Amniotic stem cell (primary cell): ENCODE data around the gene ERI3.

Experiments
- DNase-seq: peaks from one replicate; lab custom pipeline; 2025; lab: John Stamatoyannopoulos, UW

Gene ERI3, protein sequence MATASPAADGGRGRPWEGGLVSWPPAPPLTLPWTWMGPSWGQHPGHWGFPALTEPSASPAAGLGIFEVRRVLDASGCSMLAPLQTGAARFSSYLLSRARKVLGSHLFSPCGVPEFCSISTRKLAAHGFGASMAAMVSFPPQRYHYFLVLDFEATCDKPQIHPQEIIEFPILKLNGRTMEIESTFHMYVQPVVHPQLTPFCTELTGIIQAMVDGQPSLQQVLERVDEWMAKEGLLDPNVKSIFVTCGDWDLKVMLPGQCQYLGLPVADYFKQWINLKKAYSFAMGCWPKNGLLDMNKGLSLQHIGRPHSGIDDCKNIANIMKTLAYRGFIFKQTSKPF

GRCh38 chr1:44354840-44355581 lies at the start of gene ERI3:
Gene ERI3, minus strand, starts transcription at chr1:44355257. Its CDS starts 231 bp downstream, at chr1:44355026.
- DNase-seq: peak; percentile 96

- no peak for DNase-seq
Observed at GRCh38 chr1:44401256-44402228, 46.5 kb upstream of the ERI3 start.

DNA sequence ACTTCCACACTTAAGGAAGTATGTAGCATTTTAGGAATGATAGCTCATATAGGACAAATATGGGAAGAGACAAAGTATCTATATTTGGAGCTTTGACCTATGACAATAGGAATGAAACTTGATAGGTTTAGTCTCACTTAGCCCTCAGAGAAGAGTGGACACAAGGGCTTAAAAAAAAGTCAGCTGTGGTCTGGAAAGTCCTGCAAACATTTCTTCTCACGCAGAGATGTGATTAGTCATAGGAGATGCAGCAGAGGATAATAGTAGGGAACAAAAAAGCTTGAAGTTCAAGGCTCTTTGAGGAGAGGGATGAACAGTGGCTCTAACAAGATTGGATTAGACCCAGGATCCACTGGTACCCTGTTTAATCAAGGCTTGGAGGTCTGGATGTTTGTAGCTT lies 35.2 kb upstream of the ERI3 start:
- peak; percentile 85 for DNase-seq

- DNase-seq: no peak
Observed at GRCh38 chr1:44389437-44389836, 34.4 kb upstream of the ERI3 start.

- no peak for DNase-seq
Observed at GRCh38 chr1:44388551-44388950, 33.5 kb upstream of the ERI3 start.

- DNase-seq: no peak
Observed at GRCh38 chr1:44380666-44381177, 25.7 kb upstream of the ERI3 start.

DNA sequence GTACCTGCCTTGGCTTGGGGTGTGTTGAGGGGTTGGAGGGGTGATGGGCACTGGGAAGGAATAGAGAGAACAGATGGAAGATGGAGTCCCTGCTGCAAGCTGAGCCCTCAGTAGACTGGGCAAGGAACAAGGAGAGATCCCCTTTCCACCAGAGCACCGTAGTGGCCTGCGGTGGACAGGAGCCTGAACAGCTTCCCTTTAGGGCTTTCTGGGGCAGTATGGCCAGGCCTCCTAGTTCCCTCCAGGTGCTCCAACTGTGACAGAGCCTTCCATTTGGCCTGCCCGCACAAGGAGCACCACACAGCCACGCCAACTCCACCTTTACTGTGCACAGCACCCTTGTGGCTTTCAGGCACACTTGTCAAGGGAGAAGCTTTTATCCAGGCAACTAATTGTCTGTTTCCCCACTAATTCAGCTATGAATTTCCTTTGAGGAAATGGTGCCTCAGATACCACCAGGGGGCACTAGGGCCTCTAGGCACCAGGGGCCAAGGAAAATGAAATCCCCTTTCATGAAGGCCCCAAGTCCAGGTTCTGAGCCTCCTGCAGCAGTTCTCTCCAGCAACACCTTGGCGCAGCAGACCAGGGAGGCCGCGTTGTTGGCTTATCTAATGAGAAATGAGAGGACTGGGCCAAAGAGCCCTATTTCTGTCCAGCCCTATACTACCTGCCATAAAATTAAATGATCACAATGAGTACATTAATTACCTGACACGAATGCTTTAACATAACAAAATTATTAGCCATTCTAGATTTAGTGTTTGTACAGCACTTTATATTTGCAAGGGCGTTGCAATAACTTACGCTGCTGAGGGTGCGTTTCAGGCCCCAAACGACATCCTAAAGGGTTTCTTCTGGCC lies 23.1 kb upstream of the ERI3 start:
- DNase-seq: peak; percentile 52

GRCh38 chr1:44375547-44375946 lies 20.5 kb upstream of the ERI3 start:
- DNase-seq: no peak

- DNase-seq: no peak
Observed at GRCh38 chr1:44371206-44371605, 16.1 kb upstream of the ERI3 start.

- DNase-seq: no peak
Observed at GRCh38 chr1:44368471-44369151, 13.6 kb upstream of the ERI3 start.

GRCh38 chr1:44367944-44368343 lies 12.9 kb upstream of the ERI3 start:
- DNase-seq: no peak

GRCh38 chr1:44366371-44366975 lies 11.4 kb upstream of the ERI3 start:
- no peak for DNase-seq

- no peak for DNase-seq
Observed at GRCh38 chr1:44361478-44361877, 6.4 kb upstream of the ERI3 start.

- no peak for DNase-seq
Observed at GRCh38 chr1:44359234-44359935, 4.3 kb upstream of the ERI3 start.

GRCh38 chr1:44357710-44358109 lies 2.7 kb upstream of the ERI3 start:
- DNase-seq: no peak

- DNase-seq: no peak
Observed at GRCh38 chr1:44355582-44356305, 687 bp upstream of the ERI3 start.

DNA sequence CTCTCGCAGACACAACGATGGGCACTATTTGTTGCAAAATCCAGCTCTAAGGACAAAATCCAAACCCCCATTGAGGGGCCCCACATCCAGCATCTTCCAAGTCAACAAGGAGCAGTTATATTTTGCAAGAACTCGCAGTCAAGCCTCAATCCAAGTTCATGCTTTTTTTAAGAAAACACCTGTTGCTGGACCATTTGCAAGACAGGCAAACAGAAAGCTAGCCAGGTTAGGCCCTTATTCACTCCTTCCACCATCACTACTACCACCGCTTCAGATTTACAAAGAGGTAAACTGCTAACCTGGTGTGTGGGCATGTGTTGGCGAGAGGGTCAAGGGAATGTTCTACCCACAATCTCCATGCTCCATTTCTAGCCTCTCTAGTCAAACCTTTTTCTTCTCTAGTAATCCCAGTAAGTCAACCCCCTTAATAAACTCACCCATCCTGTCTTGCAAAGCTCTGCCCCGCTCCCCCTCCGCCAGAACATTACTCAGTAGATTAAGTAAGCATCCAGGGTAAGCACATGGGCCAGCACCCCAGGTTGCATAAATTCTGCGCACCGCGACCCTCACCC lies 703 bp downstream of the ERI3 start:
- DNase-seq: no peak

DNA sequence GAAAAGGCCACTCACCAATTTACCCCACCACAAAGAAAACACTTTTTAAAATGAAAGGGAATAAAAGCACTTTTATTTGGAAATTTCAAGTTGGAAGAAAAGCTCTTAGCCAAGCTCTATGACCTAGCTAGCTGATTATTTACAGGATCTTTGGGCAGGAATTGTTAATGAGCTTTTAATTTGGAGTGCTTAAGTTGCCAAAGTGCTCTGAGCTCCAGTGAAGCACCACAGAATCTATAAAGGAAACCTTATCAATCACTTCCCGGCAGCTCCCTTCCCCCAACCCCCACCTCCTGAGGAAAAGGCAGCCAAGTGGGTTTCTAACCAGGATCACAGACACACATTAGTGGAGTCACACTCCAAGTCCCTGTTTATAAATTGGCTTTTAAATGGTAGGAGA lies 1.5 kb downstream of the ERI3 start:
- no peak for DNase-seq
